MCF 10A (cell line): ENCODE results near the gene MSI2. TPM values are rescaled to one million over a fixed set of nuclear protein-coding genes. Genes with fewer than 3 reads are reported as not detected.

Experiments used
- BruUV-seq: library from RNA; stranded (reverse); fragments of 400-500 nt; replicated peaks from 2 replicates; lab custom pipeline; 2021; lab: Mats Ljungman, UMichigan
- CTCF ChIA-PET: fragments of 300-600 bp; sonication (Branson Sonifier 250); formaldehyde crosslinking; extraction: SDS; loops from one replicate; lab custom pipeline; 2021; ENCODE audit warnings: antibody characterized with exemption, inconsistent platforms; lab: Yijun Ruan, JAX
- POLR2A ChIA-PET: fragments of 300-600, 350-650 bp; sonication (Branson Sonifier 250); formaldehyde crosslinking; extraction: SDS; loops from one replicate; lab custom pipeline; 2020; ENCODE audit warnings: antibody characterized with exemption, inconsistent platforms; lab: Yijun Ruan, JAX
- DNase-seq: peaks from one replicate; pipeline ENCODE4 v3.0.0-alpha.2; 2018; ENCODE audit not compliant: unreplicated experiment
- H3K27ac Mint-ChIP-seq: one replicate; pipeline ENCODE4 v1.8.0; 2022; ENCODE audit warnings: mild to moderate bottlenecking, low read depth, mixed read lengths; ENCODE audit not compliant: unreplicated experiment
- H3K27me3 Mint-ChIP-seq: one replicate; pipeline ENCODE4 v1.8.0; 2022; ENCODE audit warnings: mixed read lengths; ENCODE audit not compliant: insufficient read depth, unreplicated experiment
- H3K36me3 Mint-ChIP-seq: one replicate; pipeline ENCODE4 v1.8.0; 2022; ENCODE audit warnings: mild to moderate bottlenecking, moderate library complexity, mixed read lengths; ENCODE audit not compliant: insufficient read depth, unreplicated experiment
- H3K4me1 Mint-ChIP-seq: one replicate; pipeline ENCODE4 v1.8.0; 2022; ENCODE audit warnings: mixed read lengths; ENCODE audit not compliant: insufficient read depth, unreplicated experiment
- H3K4me3 Mint-ChIP-seq: one replicate; pipeline ENCODE4 v1.8.0; 2022; ENCODE audit warnings: mild to moderate bottlenecking, moderate library complexity, mixed read lengths; ENCODE audit not compliant: unreplicated experiment
- H3K9me3 Mint-ChIP-seq: one replicate; pipeline ENCODE4 v1.8.0; 2022; ENCODE audit warnings: mixed read lengths; ENCODE audit not compliant: unreplicated experiment
- CTCF ChIP-seq: fragments of 200-600 bp; IDR thresholded peaks from one replicate; pipeline ENCODE4 v1.8.0; 2022; ENCODE audit warnings: antibody characterized with exemption, mild to moderate bottlenecking; ENCODE audit not compliant: unreplicated experiment
- intact Hi-C: fragments of 100-400 bp; cut with micrococcal nuclease; formaldehyde crosslinking; loops from 2 replicates; pipeline ENCODE4 v1.14.1; 2022
- total RNA-seq: library from RNA; stranded (reverse); gene quantifications from 2 replicates; pipeline ENCODE4 v1.2.3, GENCODE V29; 2022

MSI2 gene
- total RNA-seq, 1 experiment from 2014 or later, result 60.6 TPM

GRCh38 chr17:57682701-57683100 is 426.4 kb downstream of the MSI2 start:
- BruUV-seq, result no TSS peak
- H3K4me3 Mint-ChIP-seq, result no peak overlapping the region
- ChIA-PET CTCF (interaction anchor here (1.2 to 1.4 kb wide), 2 partner anchors 11 to 439 kb away, joined by 4 to 7 read pairs; no protein-coding TSS in a partner anchor), POLR2A (no interaction called here)
- TF ChIP-seq CTCF, result no peak
- intact Hi-C loops, result no loop called here
- no peaks in the 10 kb centered on the region for H3K9me3 Mint-ChIP-seq
- no peaks in the 10 kb centered on the region for H3K4me1 Mint-ChIP-seq
- H3K27me3 Mint-ChIP-seq, result no peaks in the 10 kb centered on the region
- no peak overlapping the region for H3K27ac Mint-ChIP-seq
- peaks cover 26% of the 10 kb centered on the region for H3K36me3 Mint-ChIP-seq
- no peak for DNase-seq

GRCh38 chr17:57684711-57685498 is 428.6 kb downstream of the MSI2 start:
- no TSS peak for BruUV-seq
- POLR2A ChIA-PET, result interaction anchor here (1.4 kb wide), 1 partner anchor 9 kb away, joined by 3 read pairs; no protein-coding TSS in a partner anchor
- peaks cover 20% of the 10 kb centered on the region for H3K36me3 Mint-ChIP-seq

GRCh38 chr17:57685499-57686132 is 429.3 kb downstream of the MSI2 start:
- Mint-ChIP-seq H3K4me1 (no peaks in the 10 kb centered on the region), H3K27ac (no peak overlapping the region), H3K9me3 (peaks cover 7% of the 10 kb centered on the region), H3K36me3 (peaks cover 20% of the 10 kb centered on the region), H3K27me3 (peaks cover 11% of the 10 kb centered on the region), H3K4me3 (no peak overlapping the region)
- no peak for TF ChIP-seq CTCF
- POLR2A ChIA-PET, result interaction anchor here (0.6 to 1.4 kb wide), 3 partner anchors 9 to 1015 kb away, joined by 3 read pairs; no protein-coding TSS in a partner anchor
- no peak for DNase-seq
- CTCF ChIA-PET, result interaction anchor here (0.6 to 2.0 kb wide), 3 partner anchors 10 to 88 kb away, joined by 4 to 14 read pairs (median 5); no protein-coding TSS in a partner anchor
- no TSS peak for BruUV-seq
- intact Hi-C loops, result no loop called here

More at GRCh38 chr17:57684711-57685498, 428.6 kb downstream of the MSI2 start:
- no peak for TF ChIP-seq CTCF
- CTCF ChIA-PET, result interaction anchor here (1.0 to 2.0 kb wide), 2 partner anchors 13 to 38 kb away, joined by 3 to 14 read pairs; no protein-coding TSS in a partner anchor
- Mint-ChIP-seq H3K9me3 (peaks cover 7% of the 10 kb centered on the region), H3K4me1 (no peaks in the 10 kb centered on the region), H3K4me3 (no peak overlapping the region), H3K27ac (no peak overlapping the region), H3K27me3 (peaks cover 11% of the 10 kb centered on the region)
- DNase-seq, result no peak
- intact Hi-C loops, result no loop called here

GRCh38 chr17:57687642-57688041 is 431.3 kb downstream of the MSI2 start:
- Mint-ChIP-seq H3K27me3 (peaks cover 11% of the 10 kb centered on the region), H3K4me3 (no peak overlapping the region), H3K27ac (no peak overlapping the region), H3K4me1 (no peaks in the 10 kb centered on the region), H3K9me3 (peaks cover 17% of the 10 kb centered on the region), H3K36me3 (peaks cover 20% of the 10 kb centered on the region)
- TF ChIP-seq CTCF, result no peak
- CTCF ChIA-PET, result interaction anchor here (1.2 kb wide), 1 partner anchor 16 kb away, joined by 3 read pairs; no protein-coding TSS in a partner anchor
- POLR2A ChIA-PET, result interaction anchor here (0.7 to 1.0 kb wide), 3 partner anchors 9 to 500 kb away, joined by 3 to 7 read pairs (median 4); no protein-coding TSS in a partner anchor
- DNase-seq, result no peak
- no TSS peak for BruUV-seq
- intact Hi-C loops, result no loop called here
